ENCODE data around the gene ARL2. TPM values are rescaled to one million over a fixed set of nuclear protein-coding genes. Genes with fewer than 3 reads are reported as not detected.

The ARL2 gene
- total and polyA plus RNA-seq, 2 donors (not counting 1 experiment from before 2014, with no cell fraction given), result 99.2 to 138 TPM

- H3K27me3 ChIP-seq (ENCODE audit: control insufficient read depth, insufficient read depth, low read length), result no peaks in the 10 kb centered on the region
- H2AFZ ChIP-seq (ENCODE audit: low read length), result no peak overlapping the region
- no peak overlapping the region for H3K27ac ChIP-seq (ENCODE audit: insufficient read depth, low read length)
- TF ChIP-seq EZH2 (IDR thresholded peaks at IDR 0.05; ENCODE audit: low read length, missing control alignments), result no peak
- no peak for TF ChIP-seq CTCF (conservative IDR thresholded peaks at IDR 0.05 in 1 of 2, IDR thresholded peaks at IDR 0.05 in 1 of 2; ENCODE audit: low read depth in 1 of 2, low read length in 2 of 2)
- H3K9me3 ChIP-seq (ENCODE audit: control insufficient read depth, insufficient read depth, low read depth, low read length), result no peaks in the 10 kb centered on the region
- no peaks in the 10 kb centered on the region for H3K79me2 ChIP-seq (ENCODE audit: control insufficient read depth, insufficient read depth, low read length)
- no peak overlapping the region for H3K9ac ChIP-seq (ENCODE audit: insufficient read depth, low read length)
- H3K36me3 ChIP-seq (ENCODE audit: control insufficient read depth, insufficient read depth, low read length), result peaks cover 7% of the 10 kb centered on the region
- no peak for DNase-seq (ENCODE audit: low read depth in 2 of 2)
- no peak overlapping the region for H3K4me2 ChIP-seq (ENCODE audit: extremely low read depth, insufficient read depth, low read length)
- H3K4me1 ChIP-seq (ENCODE audit: control insufficient read depth, extremely low read depth, insufficient read depth, low read length), result no peaks in the 10 kb centered on the region
- H4K20me1 ChIP-seq (ENCODE audit: control insufficient read depth, extremely low read depth, insufficient read depth, low read length), result no peaks in the 10 kb centered on the region
- H3K4me3 ChIP-seq (replicated peaks in 1 of 4; ENCODE audit: control extremely low read depth in 1 of 4, insufficient read depth in 1 of 4, low read depth in 3 of 4, low read length in 4 of 4), result no peak overlapping the region
Observed at GRCh38 chr11:65034423-65034822, 20.5 kb downstream of the ARL2 start.

DNA sequence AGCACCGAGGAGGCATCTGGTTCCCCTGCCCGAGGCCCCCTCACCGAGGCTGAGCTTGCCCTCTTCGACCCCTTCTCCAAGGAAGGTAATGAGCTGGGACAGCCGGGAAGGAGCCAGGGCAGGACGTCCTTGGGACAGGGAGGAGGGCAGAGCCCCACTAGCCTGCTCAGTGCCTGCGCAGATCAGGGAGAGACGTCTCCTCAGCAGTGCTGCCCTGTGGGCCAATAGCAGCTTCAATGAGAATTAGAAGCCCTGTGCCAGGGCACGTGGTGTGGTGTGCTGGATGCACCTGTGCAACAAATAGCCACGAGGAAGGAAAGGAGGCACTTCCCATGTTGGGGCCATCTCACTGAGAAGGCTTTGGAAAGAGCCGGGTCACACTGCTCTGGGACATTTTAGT lies 21.6 kb downstream of the ARL2 start:
- Histone ChIP-seq H4K20me1 (ENCODE audit: control insufficient read depth, extremely low read depth, insufficient read depth, low read length) (no peaks in the 10 kb centered on the region), H3K79me2 (ENCODE audit: control insufficient read depth, insufficient read depth, low read length) (no peaks in the 10 kb centered on the region), H3K4me3 (replicated peaks in 1 of 4; ENCODE audit: control extremely low read depth in 1 of 4, insufficient read depth in 1 of 4, low read depth in 3 of 4, low read length in 4 of 4) (no peak overlapping the region), H3K27ac (ENCODE audit: insufficient read depth, low read length) (no peak overlapping the region), H3K4me1 (ENCODE audit: control insufficient read depth, extremely low read depth, insufficient read depth, low read length) (no peaks in the 10 kb centered on the region), H2AFZ (ENCODE audit: low read length) (no peak overlapping the region), H3K9ac (ENCODE audit: insufficient read depth, low read length) (no peak overlapping the region), H3K27me3 (ENCODE audit: control insufficient read depth, insufficient read depth, low read length) (no peaks in the 10 kb centered on the region), H3K36me3 (ENCODE audit: control insufficient read depth, insufficient read depth, low read length) (peaks cover 7% of the 10 kb centered on the region), H3K4me2 (ENCODE audit: extremely low read depth, insufficient read depth, low read length) (no peak overlapping the region), H3K9me3 (ENCODE audit: control insufficient read depth, insufficient read depth, low read depth, low read length) (no peaks in the 10 kb centered on the region)
- no peak for DNase-seq (ENCODE audit: low read depth in 2 of 2)
- TF ChIP-seq CTCF (conservative IDR thresholded peaks at IDR 0.05 in 1 of 2, IDR thresholded peaks at IDR 0.05 in 1 of 2; ENCODE audit: low read depth in 1 of 2, low read length in 2 of 2), result no peak
- TF ChIP-seq EZH2 (IDR thresholded peaks at IDR 0.05; ENCODE audit: low read length, missing control alignments), result no peak

- H3K27ac ChIP-seq (ENCODE audit: insufficient read depth, low read length), result no peak overlapping the region
- peaks cover 4% of the 10 kb centered on the region for H3K79me2 ChIP-seq (ENCODE audit: control insufficient read depth, insufficient read depth, low read length)
- no peaks in the 10 kb centered on the region for H3K27me3 ChIP-seq (ENCODE audit: control insufficient read depth, insufficient read depth, low read length)
- no peak overlapping the region for H3K4me3 ChIP-seq (replicated peaks in 1 of 4; ENCODE audit: control extremely low read depth in 1 of 4, insufficient read depth in 1 of 4, low read depth in 3 of 4, low read length in 4 of 4)
- TF ChIP-seq CTCF (conservative IDR thresholded peaks at IDR 0.05 in 1 of 2, IDR thresholded peaks at IDR 0.05 in 1 of 2; ENCODE audit: low read depth in 1 of 2, low read length in 2 of 2) (no peak), EZH2 (IDR thresholded peaks at IDR 0.05; ENCODE audit: low read length, missing control alignments) (no peak)
- DNase-seq (ENCODE audit: low read depth in 2 of 2), result no peak
- no peaks in the 10 kb centered on the region for H4K20me1 ChIP-seq (ENCODE audit: control insufficient read depth, extremely low read depth, insufficient read depth, low read length)
- no peaks in the 10 kb centered on the region for H3K4me1 ChIP-seq (ENCODE audit: control insufficient read depth, extremely low read depth, insufficient read depth, low read length)
- no peak overlapping the region for H2AFZ ChIP-seq (ENCODE audit: low read length)
- H3K9me3 ChIP-seq (ENCODE audit: control insufficient read depth, insufficient read depth, low read depth, low read length), result no peaks in the 10 kb centered on the region
- H3K4me2 ChIP-seq (ENCODE audit: extremely low read depth, insufficient read depth, low read length), result no peak overlapping the region
- H3K9ac ChIP-seq (ENCODE audit: insufficient read depth, low read length), result no peak overlapping the region
- H3K36me3 ChIP-seq (ENCODE audit: control insufficient read depth, insufficient read depth, low read length), result peaks cover 7% of the 10 kb centered on the region
Observed at GRCh38 chr11:65036931-65037330, 23.0 kb downstream of the ARL2 start.
